IMR-90 (cell line): ENCODE results near the gene PARD3.

Experiments
- CEBPB ChIP-seq: IDR thresholded peaks from 2 replicates; pipeline ENCODE4 v1.6.1; 2012; ENCODE audit warnings: low read depth, low read length, improper control_type of control experiment
- CHD1 ChIP-seq: IDR thresholded peaks from 2 replicates; pipeline ENCODE4 v1.6.1; 2012; ENCODE audit warnings: low read depth, low read length, improper control_type of control experiment
- CTCF ChIP-seq: conservative IDR thresholded peaks from 2 replicates; pipeline ENCODE4 v1.5.1; 2012; ENCODE audit warnings: mild to moderate bottlenecking, low read depth, low read length, improper control_type of control experiment
- FOS ChIP-seq: fragments of 150-350 bp; IDR thresholded peaks from 2 replicates; pipeline ENCODE4 v1.6.1; 2016; ENCODE audit warnings: low read depth, low read length
- MAZ ChIP-seq: IDR thresholded peaks from 2 replicates; pipeline ENCODE4 v1.6.1; 2012; ENCODE audit warnings: low read depth, mild to moderate bottlenecking, low read length, improper control_type of control experiment, moderate library complexity, borderline replicate concordance
- POLR2A ChIP-seq: IDR thresholded peaks from 2 replicates; pipeline ENCODE4 v1.6.1; 2012; ENCODE audit warnings: mild to moderate bottlenecking, low read depth, low read length
- RAD21 ChIP-seq: IDR thresholded peaks from 2 replicates; pipeline ENCODE4 v1.6.1; 2012; ENCODE audit warnings: low read length, improper control_type of control experiment
- RFX5 ChIP-seq: IDR thresholded peaks from 2 replicates; pipeline ENCODE4 v1.8.0; 2012; ENCODE audit warnings: low read depth, mild to moderate bottlenecking, low read length, moderate library complexity
- SMC3 ChIP-seq: fragments of 150-350 bp; IDR thresholded peaks from 2 replicates; pipeline ENCODE4 v1.6.1; 2016; ENCODE audit warnings: low read depth, mild to moderate bottlenecking, antibody characterized with exemption, low read length, moderate library complexity
- USF2 ChIP-seq: fragments of 150-350 bp; IDR thresholded peaks from 2 replicates; pipeline ENCODE4 v1.6.1; 2017; ENCODE audit warnings: mild to moderate bottlenecking, antibody characterized with exemption, low read length, low read depth

GRCh38 chr10:34181553-34182300, 633.4 kb downstream of the PARD3 start:
- TF ChIP-seq CTCF (no peak), CEBPB (no peak), USF2 (no peak), RAD21 (no peak), POLR2A (no peak), CHD1 (no peak), RFX5 (no peak), SMC3 (no peak), MAZ (no peak), FOS (no peak)
